Ovary (tissue), 9 donors: ENCODE data around the gene PPP1R3F. TPM values are rescaled to one million over a fixed set of nuclear protein-coding genes. Genes with fewer than 3 reads are reported as not detected.

Experiments used
- DNase-seq, 5 donors: peaks; one replicate each; pipeline ENCODE4 v3.0.0-alpha.2; 2019 to 2020
- H3K27ac ChIP-seq, 2 donors: fragments of 200-600 bp; one replicate each; pipeline versions ENCODE4 v1.5.1 to v1.8.0; 2019 to 2022
- H3K27me3 ChIP-seq: fragments of 200-600 bp; one replicate; pipeline ENCODE4 v1.8.0; 2022
- H3K36me3 ChIP-seq: fragments of 200-600 bp; sonication (generic); one replicate; pipeline ENCODE4 v1.5.1; 2019
- H3K4me1 ChIP-seq: one replicate; pipeline ENCODE4 v1.8.1; 2013; ENCODE audit warnings: mild to moderate bottlenecking, moderate library complexity; ENCODE audit not compliant: insufficient read depth
- H3K4me3 ChIP-seq: fragments of 200-600 bp; sonication (generic); one replicate; pipeline ENCODE4 v1.5.1; 2017
- H3K9me3 ChIP-seq, 2 donors: fragments of 200-600 bp in 1 of 2; sonication (generic) in 1 of 2; one replicate each; pipeline versions ENCODE4 v1.5.1 to v1.8.1; 2013 to 2019; ENCODE audit warnings: mild to moderate bottlenecking in 1 of 2, moderate library complexity in 1 of 2
- EP300 ChIP-seq: sonication (generic); formaldehyde crosslinking; IDR thresholded peaks from one replicate; pipeline ENCODE4 v1.6.1; 2017; ENCODE audit warnings: antibody characterized with exemption
- POLR2A ChIP-seq: fragments of 450-650 bp; IDR thresholded peaks from one replicate; pipeline ENCODE4 v1.6.1; 2017; ENCODE audit warnings: antibody characterized with exemption, mild to moderate bottlenecking, moderate library complexity
- WGBS, 3 donors: extraction: QIAGEN DNeasy Blood & Tissue Kit in 1 of 3; methylation state at CpG; one replicate each; pipeline versions ENCODE4 v1.1.5 to v1.1.7; 2013 to 2017; 5-methylcytosine and 5-hydroxymethylcytosine counted together
- intact Hi-C, 4 donors: fragments of 100-400 bp; cut with DNase I; formaldehyde crosslinking; loops; one replicate each; pipeline versions ENCODE4 v1.11.0 to v1.15.1; 2022 to 2023
- polyA plus RNA-seq, 2 donors: library from polyadenylated mRNA; stranded (reverse); fragments of 200-250 nt in 1 of 2; fragments of 350-450 nt in 1 of 2; fragmentation: Illumina TruSeq in 1 of 2; extraction: RNeasy Lipid Tissue Mini Kit (QIAGEN cat#74804) in 1 of 2; gene quantifications; one replicate each; pipeline ENCODE4 v1.2.3, GENCODE V29; 2013 to 2014
- total RNA-seq, 7 donors: library from RNA; depleted of rRNA in 2 of 7; stranded (reverse); fragments of >200 nt in 2 of 7; fragmentation: NEBNext Ultra II Directional in 3 of 7; extraction: Animal tissue kit (Norgen Biotek cat#: 25700) in 3 of 7; gene quantifications; one replicate each; pipeline versions ENCODE4 v1.1.0 to v1.2.4, GENCODE V29; 2016 to 2023
- TF ChIP-seq, protein P1 (sequence below), 3 donors: fragments of 450-650 bp in 2 of 3; fragments of 200-600 bp in 1 of 3; IDR thresholded peaks; one replicate each; pipeline versions ENCODE4 v1.5.1 to v1.8.0; 2016 to 2022; ENCODE audit warnings: antibody characterized with exemption in 3 of 3, mild to moderate bottlenecking in 1 of 3
- donor health status: DM: no; HTN: no; CAD: no; lungs with moderate emphysema.
- donor health status: DM: no; HTN: no; CAD: no.
- donor health status: Bipolar disorder and iron deficiency.
- donor health status: DM: yes; HTN: yes; CAD: no.
- donor health status: DM: no; HTN: no; CAD: no.
- donor health status: DM: yes; HTN: yes; CAD: no.

Gene PPP1R3F
- total and polyA plus RNA-seq, 9 donors: 1.7 to 16.1 (median 12.3) TPM

DNA sequence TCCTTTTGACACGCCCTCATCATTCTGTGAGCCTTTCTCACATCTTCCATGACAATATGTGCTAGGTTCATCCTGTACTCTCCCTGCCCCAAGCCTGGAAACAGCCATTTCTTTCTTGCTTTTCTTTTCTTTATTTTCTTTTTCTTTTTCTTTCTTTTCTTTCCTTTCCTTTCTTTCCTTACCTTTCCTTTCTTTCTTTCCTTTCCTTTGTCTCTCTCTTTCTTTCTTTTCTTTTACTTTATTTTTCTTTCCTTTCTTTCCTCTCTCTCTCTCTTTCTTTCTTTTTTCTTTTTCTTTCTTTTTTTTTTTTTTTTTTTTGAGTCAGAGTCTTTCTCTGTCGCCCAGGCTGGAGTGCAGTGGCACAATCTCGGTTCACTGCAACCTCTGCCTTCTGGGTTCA is 14.6 kb downstream of the PPP1R3F start:
- H3K27ac ChIP-seq: no peak overlapping the region
- H3K36me3 ChIP-seq: no peaks in the 10 kb centered on the region
- DNase-seq: no peak
- H3K4me1 ChIP-seq: peaks cover 3% of the 10 kb centered on the region
- no peak overlapping the region for H3K4me3 ChIP-seq
- 65 to 80% (median 75%) methylated on average over 3 of the region's 3 CpGs for WGBS, 3 donors
- H3K27me3 ChIP-seq: no peaks in the 10 kb centered on the region
- no peaks in the 10 kb centered on the region for H3K9me3 ChIP-seq
- intact Hi-C loops: loop anchor here in 1 of 4 donors (2.0 kb wide), 1 partner anchor 47 kb away; no protein-coding TSS in a partner anchor
- TF ChIP-seq POLR2A (no peak), EP300 (no peak)
- TF ChIP-seq, protein P1, sequence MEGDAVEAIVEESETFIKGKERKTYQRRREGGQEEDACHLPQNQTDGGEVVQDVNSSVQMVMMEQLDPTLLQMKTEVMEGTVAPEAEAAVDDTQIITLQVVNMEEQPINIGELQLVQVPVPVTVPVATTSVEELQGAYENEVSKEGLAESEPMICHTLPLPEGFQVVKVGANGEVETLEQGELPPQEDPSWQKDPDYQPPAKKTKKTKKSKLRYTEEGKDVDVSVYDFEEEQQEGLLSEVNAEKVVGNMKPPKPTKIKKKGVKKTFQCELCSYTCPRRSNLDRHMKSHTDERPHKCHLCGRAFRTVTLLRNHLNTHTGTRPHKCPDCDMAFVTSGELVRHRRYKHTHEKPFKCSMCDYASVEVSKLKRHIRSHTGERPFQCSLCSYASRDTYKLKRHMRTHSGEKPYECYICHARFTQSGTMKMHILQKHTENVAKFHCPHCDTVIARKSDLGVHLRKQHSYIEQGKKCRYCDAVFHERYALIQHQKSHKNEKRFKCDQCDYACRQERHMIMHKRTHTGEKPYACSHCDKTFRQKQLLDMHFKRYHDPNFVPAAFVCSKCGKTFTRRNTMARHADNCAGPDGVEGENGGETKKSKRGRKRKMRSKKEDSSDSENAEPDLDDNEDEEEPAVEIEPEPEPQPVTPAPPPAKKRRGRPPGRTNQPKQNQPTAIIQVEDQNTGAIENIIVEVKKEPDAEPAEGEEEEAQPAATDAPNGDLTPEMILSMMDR (IDR thresholded peaks at IDR 0.05): no peak

DNA sequence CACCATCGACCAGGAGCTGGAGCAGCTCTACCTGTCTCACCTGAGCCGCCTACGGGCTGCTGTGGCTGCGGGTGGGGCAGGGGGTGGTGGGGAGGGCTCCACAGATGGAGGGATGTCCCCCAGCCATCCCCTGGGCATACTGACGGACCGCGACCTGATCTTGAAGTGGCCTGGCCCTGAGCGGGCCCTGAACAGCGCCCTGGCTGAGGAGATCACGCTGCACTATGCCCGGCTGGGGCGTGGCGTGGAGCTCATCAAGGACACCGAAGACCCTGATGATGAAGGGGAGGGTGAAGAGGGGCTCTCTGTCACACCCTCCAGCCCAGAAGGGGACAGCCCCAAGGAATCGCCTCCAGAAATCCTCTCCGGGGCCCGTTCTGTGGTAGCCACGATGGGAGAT is 16.5 kb downstream of the PPP1R3F start:
- WGBS, 3 donors: 84 to 90% (median 87%) methylated on average over 18 of the region's 18 CpGs
- Histone ChIP-seq H3K9me3 (no peaks in the 10 kb centered on the region), H3K4me3 (no peak overlapping the region), H3K27ac (no peak overlapping the region), H3K27me3 (no peaks in the 10 kb centered on the region), H3K36me3 (no peaks in the 10 kb centered on the region), H3K4me1 (peaks cover 3% of the 10 kb centered on the region)
- no peak for DNase-seq
- TF ChIP-seq, protein P1 (IDR thresholded peaks at IDR 0.05): no peak
- TF ChIP-seq POLR2A (no peak), EP300 (no peak)
- intact Hi-C loops: no loop called here

DNA sequence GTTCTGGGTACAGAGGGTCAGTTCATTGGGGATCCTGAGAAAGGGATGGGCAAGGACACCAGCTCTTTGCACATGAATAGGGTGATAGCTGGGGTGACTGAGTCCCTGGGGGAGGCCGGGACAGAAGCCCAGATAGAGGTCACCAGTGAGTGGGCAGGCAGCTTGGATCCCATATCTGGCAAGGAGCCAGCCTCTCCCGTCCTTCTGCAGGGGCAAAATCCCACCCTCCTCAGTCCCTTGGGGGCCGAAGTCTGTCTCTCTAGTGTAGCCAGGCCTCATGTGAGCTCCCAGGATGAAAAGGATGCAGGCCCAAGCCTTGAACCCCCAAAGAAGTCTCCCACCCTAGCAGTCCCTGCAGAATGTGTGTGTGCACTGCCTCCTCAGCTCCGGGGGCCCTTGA is 17.0 kb downstream of the PPP1R3F start:
- peaks cover 3% of the 10 kb centered on the region for H3K4me1 ChIP-seq
- H3K27me3 ChIP-seq: no peaks in the 10 kb centered on the region
- H3K4me3 ChIP-seq: no peak overlapping the region
- no peaks in the 10 kb centered on the region for H3K36me3 ChIP-seq
- 53 to 69% (median 65%) methylated on average over 4 of the region's 4 CpGs for WGBS, 3 donors
- TF ChIP-seq EP300 (no peak), POLR2A (no peak)
- TF ChIP-seq, protein P1 (IDR thresholded peaks at IDR 0.05): no peak
- peak in 1 of 5 donors; percentile 13 for DNase-seq
- intact Hi-C loops: no loop called here
- no peak overlapping the region for H3K27ac ChIP-seq
- H3K9me3 ChIP-seq: no peaks in the 10 kb centered on the region

DNA sequence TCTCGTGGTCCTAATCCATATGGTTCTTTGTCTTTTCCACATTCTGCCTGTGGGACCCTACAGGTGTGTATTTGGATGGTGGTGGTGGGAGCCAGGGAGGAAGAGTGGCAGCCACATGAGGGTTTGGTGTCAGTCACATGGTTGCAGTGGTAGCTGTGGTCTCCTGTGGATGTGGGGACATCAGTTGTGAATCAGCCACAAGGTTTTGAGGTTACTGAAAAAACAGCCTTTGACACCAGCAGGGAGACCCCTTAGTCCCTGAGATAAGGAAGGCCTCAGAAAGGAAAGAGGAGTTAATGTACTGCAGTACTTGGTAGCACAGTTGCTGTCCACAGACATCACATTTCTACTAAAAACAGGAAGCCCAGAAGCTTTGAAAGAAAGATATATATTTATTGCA is 18.1 kb downstream of the PPP1R3F start:
- no peaks in the 10 kb centered on the region for H3K27me3 ChIP-seq
- H3K4me3 ChIP-seq: no peak overlapping the region
- 88 to 100% (median 94%) methylated on average over 1 of the region's 1 CpG for WGBS, 3 donors
- DNase-seq: no peak
- H3K36me3 ChIP-seq: no peaks in the 10 kb centered on the region
- intact Hi-C loops: no loop called here
- H3K9me3 ChIP-seq: no peaks in the 10 kb centered on the region
- peaks cover 2% of the 10 kb centered on the region for H3K4me1 ChIP-seq
- H3K27ac ChIP-seq: no peak overlapping the region
- TF ChIP-seq, protein P1 (IDR thresholded peaks at IDR 0.05): no peak
- no peak for TF ChIP-seq EP300
- no peak for TF ChIP-seq POLR2A
